Hepatocyte (in vitro differentiated cells): ENCODE measurements around the gene LRRFIP1. TPM values are rescaled to one million over a fixed set of nuclear protein-coding genes. Genes with fewer than 3 reads are reported as not detected.

Experiments
- DNase-seq: peaks from one replicate; pipeline ENCODE4 v3.0.0-alpha.2; 2016; ENCODE audit warnings: low spot score
- H2AFZ ChIP-seq: fragments of 200-600 bp; sonication (generic); 2 replicates; pipeline ENCODE4 v1.6.0; 2016; ENCODE audit warnings: antibody characterized with exemption, mild to moderate bottlenecking
- H3K27ac ChIP-seq: fragments of 200-600 bp; sonication (generic); 2 replicates; pipeline ENCODE4 v1.5.1; 2016; ENCODE audit warnings: mild to moderate bottlenecking
- H3K27me3 ChIP-seq: fragments of 200-600 bp; sonication (generic); 2 replicates; pipeline ENCODE4 v1.6.1; 2016
- H3K36me3 ChIP-seq: fragments of 200-600 bp; sonication (generic); replicated peaks from 2 replicates; pipeline ENCODE4 v1.5.1; 2016; ENCODE audit warnings: low read depth; ENCODE audit not compliant: insufficient read depth
- H3K4me1 ChIP-seq: fragments of 200-600 bp; sonication (generic); 2 replicates; pipeline ENCODE4 v1.5.1; 2016; ENCODE audit warnings: mild to moderate bottlenecking, moderate library complexity; ENCODE audit not compliant: insufficient read depth
- H3K4me2 ChIP-seq: fragments of 200-600 bp; sonication (generic); 2 replicates; pipeline ENCODE4 v1.6.0; 2016
- H3K4me3 ChIP-seq: fragments of 200-600 bp; sonication (generic); 2 replicates; pipeline ENCODE4 v1.5.1; 2016; ENCODE audit warnings: mild to moderate bottlenecking
- H3K79me2 ChIP-seq: fragments of 200-600 bp; sonication (generic); 2 replicates; pipeline ENCODE4 v1.6.0; 2017; ENCODE audit warnings: mild to moderate bottlenecking
- H3K9me2 ChIP-seq: fragments of 200-600 bp; sonication (generic); replicated peaks from 2 replicates; pipeline ENCODE4 v1.6.0; 2017; ENCODE audit warnings: mild to moderate bottlenecking; ENCODE audit not compliant: insufficient read depth
- H3K9me3 ChIP-seq: fragments of 200-600 bp; sonication (generic); 2 replicates; pipeline ENCODE4 v1.5.1; 2016; ENCODE audit warnings: low read depth, mild to moderate bottlenecking
- H4K20me1 ChIP-seq: fragments of 200-600 bp; sonication (generic); 2 replicates; pipeline ENCODE4 v1.6.0; 2016; ENCODE audit warnings: mild to moderate bottlenecking; ENCODE audit not compliant: insufficient read depth, poor library complexity, severe bottlenecking
- CTCF ChIP-seq: fragments of 200-600 bp; sonication (generic); IDR thresholded peaks from 2 replicates; pipeline ENCODE4 v1.5.1; 2016; ENCODE audit warnings: antibody characterized with exemption, mild to moderate bottlenecking; ENCODE audit not compliant: poor library complexity
- EZH2 ChIP-seq: fragments of 200-600 bp; sonication (generic); IDR thresholded peaks from 2 replicates; pipeline ENCODE4 v1.6.1; 2016; ENCODE audit warnings: antibody characterized with exemption, mild to moderate bottlenecking, borderline replicate concordance
- EZH2phosphoT487 ChIP-seq: fragments of 200-600 bp; sonication (generic); IDR thresholded peaks from one replicate; pipeline ENCODE4 v1.6.1; 2018; ENCODE audit warnings: antibody characterized with exemption, mild to moderate bottlenecking, low read depth, moderate library complexity; ENCODE audit not compliant: unreplicated experiment, severe bottlenecking
- WGBS: methylation state at CpG from one replicate; pipeline ENCODE4 v1.1.6; 2016; ENCODE audit warnings: low lambda C conversion rate; ENCODE audit errors: missing lambda C conversion rate; 5-methylcytosine and 5-hydroxymethylcytosine counted together
- polyA plus RNA-seq: library from polyadenylated mRNA; unstranded; fragments of >200 nt; fragmentation: Nextera tagmentation; extraction: Ambion mirVana; gene quantifications from 2 replicates; pipeline ENCODE4 v1.2.1, GENCODE V29; 2016
- total RNA-seq: library from RNA; depleted of rRNA; stranded (reverse); fragments of >200 nt; gene quantifications from 2 replicates; pipeline ENCODE4 v1.2.3, GENCODE V29; 2014

Gene LRRFIP1
- total and polyA plus RNA-seq, 2 experiments from 2014 or later, result 42.7 to 64.1 TPM

GRCh38 chr2:237742191-237742590 lies 114.8 kb downstream of the LRRFIP1 start:
- H3K4me3 ChIP-seq, result no peak overlapping the region
- no peak overlapping the region for H3K4me2 ChIP-seq
- DNase-seq, result no peak
- H3K9me3 ChIP-seq, result no peaks in the 10 kb centered on the region
- TF ChIP-seq EZH2phosphoT487 (no peak), EZH2 (no peak), CTCF (no peak)
- H2AFZ ChIP-seq, result no peak overlapping the region
- H4K20me1 ChIP-seq, result no peaks in the 10 kb centered on the region
- H3K27ac ChIP-seq, result peak overlapping the region; percentile 65
- H3K4me1 ChIP-seq, result peaks cover 21% of the 10 kb centered on the region
- no peaks in the 10 kb centered on the region for H3K36me3 ChIP-seq
- 82% methylated on average over 12 of the region's 12 CpGs for WGBS
- H3K79me2 ChIP-seq, result peaks cover 54% of the 10 kb centered on the region
- no peaks in the 10 kb centered on the region for H3K27me3 ChIP-seq
- no peaks in the 10 kb centered on the region for H3K9me2 ChIP-seq

GRCh38 chr2:237742614-237743013 lies 115.2 kb downstream of the LRRFIP1 start:
- TF ChIP-seq EZH2 (no peak), CTCF (no peak), EZH2phosphoT487 (no peak)
- no peak overlapping the region for H3K4me2 ChIP-seq

GRCh38 chr2:237743024-237743423 lies 115.6 kb downstream of the LRRFIP1 start:
- Histone ChIP-seq H3K4me3 (no peak overlapping the region), H3K27me3 (no peaks in the 10 kb centered on the region), H3K79me2 (peaks cover 53% of the 10 kb centered on the region), H3K4me2 (no peak overlapping the region), H3K9me2 (no peaks in the 10 kb centered on the region), H3K27ac (peak overlapping the region; percentile 65), H3K9me3 (no peaks in the 10 kb centered on the region), H3K36me3 (no peaks in the 10 kb centered on the region), H3K4me1 (peaks cover 21% of the 10 kb centered on the region), H2AFZ (no peak overlapping the region), H4K20me1 (no peaks in the 10 kb centered on the region)
- no peak for DNase-seq
- WGBS, result 96% methylated on average over 6 of the region's 6 CpGs
- TF ChIP-seq EZH2phosphoT487 (no peak), CTCF (no peak), EZH2 (no peak)

More at GRCh38 chr2:237742614-237743013, 115.2 kb downstream of the LRRFIP1 start:
- 97% methylated on average over 3 of the region's 3 CpGs for WGBS
- Histone ChIP-seq H3K4me3 (no peak overlapping the region), H3K9me3 (no peaks in the 10 kb centered on the region), H3K9me2 (no peaks in the 10 kb centered on the region), H3K4me1 (peaks cover 21% of the 10 kb centered on the region), H2AFZ (no peak overlapping the region), H3K27ac (peak overlapping the region; percentile 65), H3K27me3 (no peaks in the 10 kb centered on the region), H3K36me3 (no peaks in the 10 kb centered on the region), H3K79me2 (peaks cover 53% of the 10 kb centered on the region), H4K20me1 (no peaks in the 10 kb centered on the region)
- DNase-seq, result no peak
